Activated CD8-positive, alpha-beta memory T cell treated with anti-CD3 and anti-CD28 coated beads for 36 hours (primary cell): ENCODE results near the gene GSK3A. TPM values are rescaled to one million over a fixed set of nuclear protein-coding genes. Genes with fewer than 3 reads are reported as not detected.

ENCODE experiments used
- CTCF ChIA-PET: fragments of 350-600 bp; sonication (Branson Sonifier 250); formaldehyde crosslinking; loops from one replicate; lab custom pipeline; 2021; ENCODE audit warnings: antibody characterized with exemption; lab: Charles Lee
- POLR2A ChIA-PET: fragments of 350-600 bp; sonication (Branson Sonifier 250); formaldehyde crosslinking; loops from one replicate; lab custom pipeline; 2021; ENCODE audit warnings: antibody characterized with exemption; lab: Charles Lee
- total RNA-seq, 2 experiments: library from RNA; stranded (reverse); gene quantifications; one replicate each; pipeline ENCODE4 v1.2.3, GENCODE V29; 2021

The GSK3A gene
- total RNA-seq, 2 experiments from 2014 or later, result 50.3 to 50.8 TPM

GRCh38 chr19:42201489-42202289 lies 40.7 kb downstream of the GSK3A start:
- POLR2A ChIA-PET, result interaction anchor here (0.6 kb wide), 1 partner anchor 26 kb away, joined by 4 read pairs; no protein-coding TSS in a partner anchor
- CTCF ChIA-PET, result interaction anchor here (0.6 to 3.1 kb wide), 4 partner anchors 11 to 93 kb away, joined by 3 to 20 read pairs (median 4); partner anchors contain the start of gene POU2F2

GRCh38 chr19:42200116-42200715 lies 42.2 kb downstream of the GSK3A start:
- ChIA-PET CTCF (interaction anchor here (1.0 to 3.1 kb wide), 8 partner anchors 15 to 123 kb away, joined by 3 to 20 read pairs (median 4); partner anchors contain the start of genes DEDD2 and POU2F2), POLR2A (interaction anchor here (0.6 to 1.5 kb wide), 2 partner anchors 17 to 80 kb away, joined by 3 to 4 read pairs; no protein-coding TSS in a partner anchor)

- CTCF ChIA-PET, result interaction anchor here (1.3 to 2.0 kb wide), 7 partner anchors 14 to 124 kb away, joined by 3 to 11 read pairs (median 5); partner anchors contain the start of genes DEDD2 and POU2F2
- POLR2A ChIA-PET, result interaction anchor here (0.6 to 1.5 kb wide), 2 partner anchors 17 to 77 kb away, joined by 4 read pairs; no protein-coding TSS in a partner anchor
Observed at GRCh38 chr19:42199440-42200115, 42.8 kb downstream of the GSK3A start.

- ChIA-PET CTCF (interaction anchor here (1.0 to 2.0 kb wide), 7 partner anchors 11 to 119 kb away, joined by 3 to 11 read pairs (median 5); partner anchors contain the start of genes DEDD2 and POU2F2), POLR2A (interaction anchor here (0.6 kb wide), 1 partner anchor 78 kb away, joined by 4 read pairs; no protein-coding TSS in a partner anchor)
Observed at GRCh38 chr19:42198676-42199439, 43.5 kb downstream of the GSK3A start.

GRCh38 chr19:42197375-42197817 lies 45.0 kb downstream of the GSK3A start:
- CTCF ChIA-PET, result no interaction called here
- POLR2A ChIA-PET, result interaction anchor here (0.6 kb wide), 1 partner anchor 12 kb away, joined by 3 read pairs; no protein-coding TSS in a partner anchor

GRCh38 chr19:42196011-42197001 lies 46.1 kb downstream of the GSK3A start:
- CTCF ChIA-PET, result no interaction called here

GRCh38 chr19:42193706-42194105 lies 48.7 kb downstream of the GSK3A start:
- POLR2A ChIA-PET, result no interaction called here
- CTCF ChIA-PET, result interaction anchor here (0.7 kb wide), 1 partner anchor 14 kb away, joined by 3 read pairs; no protein-coding TSS in a partner anchor

More at GRCh38 chr19:42196011-42197001, 46.1 kb downstream of the GSK3A start:
- POLR2A ChIA-PET, result no interaction called here

- CTCF ChIA-PET, result interaction anchor here (0.7 kb wide), 1 partner anchor 14 kb away, joined by 3 read pairs; no protein-coding TSS in a partner anchor
- POLR2A ChIA-PET, result no interaction called here
Observed at GRCh38 chr19:42193294-42193693, 49.1 kb downstream of the GSK3A start.

- POLR2A ChIA-PET, result no interaction called here
Observed at GRCh38 chr19:42191855-42192254, 50.5 kb downstream of the GSK3A start.

GRCh38 chr19:42191330-42191729 lies 51.1 kb downstream of the GSK3A start:
- POLR2A ChIA-PET, result interaction anchor here (0.5 kb wide), 1 partner anchor 16 kb away, joined by 3 read pairs; no protein-coding TSS in a partner anchor
- CTCF ChIA-PET, result interaction anchor here (0.8 to 1.0 kb wide), 4 partner anchors 15 to 105 kb away, joined by 3 to 4 read pairs (median 3); partner anchors contain the start of gene POU2F2

More at GRCh38 chr19:42191855-42192254, 50.5 kb downstream of the GSK3A start:
- CTCF ChIA-PET, result interaction anchor here (0.8 to 1.0 kb wide), 4 partner anchors 16 to 105 kb away, joined by 3 to 4 read pairs (median 3); partner anchors contain the start of gene POU2F2

- CTCF ChIA-PET, result interaction anchor here (0.6 to 1.5 kb wide), 2 partner anchors 79 to 81 kb away, joined by 3 to 4 read pairs; no protein-coding TSS in a partner anchor
- POLR2A ChIA-PET, result no interaction called here
Observed at GRCh38 chr19:42189133-42189532, 53.3 kb downstream of the GSK3A start.

GRCh38 chr19:42188665-42189064 lies 53.7 kb downstream of the GSK3A start:
- ChIA-PET CTCF (interaction anchor here (1.5 kb wide), 1 partner anchor 80 kb away, joined by 4 read pairs; no protein-coding TSS in a partner anchor), POLR2A (no interaction called here)

- ChIA-PET POLR2A (interaction anchor here (0.5 to 0.7 kb wide), 2 partner anchors 12 to 52 kb away, joined by 3 to 5 read pairs; no protein-coding TSS in a partner anchor), CTCF (interaction anchor here (0.5 to 3.9 kb wide), 16 partner anchors 9 to 199 kb away, joined by 3 to 20 read pairs (median 3); partner anchors contain the start of gene POU2F2)
Observed at GRCh38 chr19:42185277-42185676, 57.1 kb downstream of the GSK3A start.

GRCh38 chr19:42184401-42184861 lies 58.0 kb downstream of the GSK3A start:
- ChIA-PET CTCF (interaction anchor here (0.7 to 3.9 kb wide), 21 partner anchors 8 to 250 kb away, joined by 3 to 20 read pairs (median 3); partner anchors contain the start of gene POU2F2), POLR2A (no interaction called here)
